ENCODE results near the gene NRN1L. TPM values are rescaled to one million over a fixed set of nuclear protein-coding genes. Genes with fewer than 3 reads are reported as not detected.

NRN1L gene
- total and polyA plus RNA-seq, 2 donors from 2014 or later: 1.1 to 1.2 TPM

GRCh38 chr16:67872131-67872630 is 12.5 kb upstream of the NRN1L start:
- Histone ChIP-seq H3K4me3 (ENCODE audit: low read length in 3 of 3) (peak overlapping the region in 2 of 3 donors; percentile 88 to 91), H3K9me3 (ENCODE audit: control insufficient read depth in 2 of 3, insufficient read depth in 1 of 3, low read length in 3 of 3) (no peaks in the 10 kb centered on the region), H3K4me1 (ENCODE audit: control insufficient read depth in 2 of 3, insufficient read depth in 2 of 3, low read depth in 1 of 3, low read length in 3 of 3) (peaks cover 0 to 30% (median 11%) of the 10 kb centered on the region in 3 donors), H3K36me3 (ENCODE audit: control insufficient read depth in 2 of 3, insufficient read depth in 3 of 3, low read length in 3 of 3) (peaks cover 8 to 15% (median 12%) of the 10 kb centered on the region in 3 donors), H3K27ac (ENCODE audit: low read depth in 2 of 2, low read length in 2 of 2) (peak overlapping the region; percentile 38 to 70), H3K9ac (ENCODE audit: low read length in 3 of 3) (peak overlapping the region in 2 of 3 donors; percentile 67 to 94), H3K27me3 (ENCODE audit: control insufficient read depth, insufficient read depth, low read length) (no peaks in the 10 kb centered on the region)
- TF ChIP-seq, protein P1, sequence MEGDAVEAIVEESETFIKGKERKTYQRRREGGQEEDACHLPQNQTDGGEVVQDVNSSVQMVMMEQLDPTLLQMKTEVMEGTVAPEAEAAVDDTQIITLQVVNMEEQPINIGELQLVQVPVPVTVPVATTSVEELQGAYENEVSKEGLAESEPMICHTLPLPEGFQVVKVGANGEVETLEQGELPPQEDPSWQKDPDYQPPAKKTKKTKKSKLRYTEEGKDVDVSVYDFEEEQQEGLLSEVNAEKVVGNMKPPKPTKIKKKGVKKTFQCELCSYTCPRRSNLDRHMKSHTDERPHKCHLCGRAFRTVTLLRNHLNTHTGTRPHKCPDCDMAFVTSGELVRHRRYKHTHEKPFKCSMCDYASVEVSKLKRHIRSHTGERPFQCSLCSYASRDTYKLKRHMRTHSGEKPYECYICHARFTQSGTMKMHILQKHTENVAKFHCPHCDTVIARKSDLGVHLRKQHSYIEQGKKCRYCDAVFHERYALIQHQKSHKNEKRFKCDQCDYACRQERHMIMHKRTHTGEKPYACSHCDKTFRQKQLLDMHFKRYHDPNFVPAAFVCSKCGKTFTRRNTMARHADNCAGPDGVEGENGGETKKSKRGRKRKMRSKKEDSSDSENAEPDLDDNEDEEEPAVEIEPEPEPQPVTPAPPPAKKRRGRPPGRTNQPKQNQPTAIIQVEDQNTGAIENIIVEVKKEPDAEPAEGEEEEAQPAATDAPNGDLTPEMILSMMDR (IDR thresholded peaks at IDR 0.05; ENCODE audit: borderline replicate concordance, extremely low read depth, insufficient read depth): no peak
- intact Hi-C loops (cut with DNase I): no loop called here
- DNase-seq (no peak), FAIRE-seq (no peak)

GRCh38 chr16:67872631-67873434 is 11.9 kb upstream of the NRN1L start, which contains the start of gene EDC4:
Gene EDC4, plus strand, starts transcription at chr16:67873052. Its CDS starts 210 bp downstream, at chr16:67873262.
- Histone ChIP-seq H3K27ac (ENCODE audit: low read depth in 2 of 2, low read length in 2 of 2) (peak within 1 kb of the TSS; percentile 38 to 70), H3K36me3 (ENCODE audit: control insufficient read depth in 2 of 3, insufficient read depth in 3 of 3, low read length in 3 of 3) (peaks cover 6 to 20% (median 18%) of the 10 kb centered on the region in 3 donors), H3K4me3 (ENCODE audit: low read length in 3 of 3) (peak within 1 kb of the TSS; percentile 60 to 91 (median 88)), H3K9ac (ENCODE audit: low read length in 3 of 3) (peak within 1 kb of the TSS; percentile 28 to 94 (median 67)), H3K4me1 (ENCODE audit: control insufficient read depth in 2 of 3, insufficient read depth in 2 of 3, low read depth in 1 of 3, low read length in 3 of 3) (peaks cover 0 to 30% (median 11%) of the 10 kb centered on the region in 3 donors), H3K27me3 (ENCODE audit: control insufficient read depth, insufficient read depth, low read length) (no peaks in the 10 kb centered on the region), H3K9me3 (ENCODE audit: control insufficient read depth in 2 of 3, insufficient read depth in 1 of 3, low read length in 3 of 3) (no peaks in the 10 kb centered on the region)
- peak; percentile 74 to 95 (median 83) for DNase-seq
- TF ChIP-seq, protein P1 (IDR thresholded peaks at IDR 0.05; ENCODE audit: borderline replicate concordance, extremely low read depth, insufficient read depth): no peak
- intact Hi-C loops (cut with DNase I): no loop called here
- no peak for FAIRE-seq

DNA sequence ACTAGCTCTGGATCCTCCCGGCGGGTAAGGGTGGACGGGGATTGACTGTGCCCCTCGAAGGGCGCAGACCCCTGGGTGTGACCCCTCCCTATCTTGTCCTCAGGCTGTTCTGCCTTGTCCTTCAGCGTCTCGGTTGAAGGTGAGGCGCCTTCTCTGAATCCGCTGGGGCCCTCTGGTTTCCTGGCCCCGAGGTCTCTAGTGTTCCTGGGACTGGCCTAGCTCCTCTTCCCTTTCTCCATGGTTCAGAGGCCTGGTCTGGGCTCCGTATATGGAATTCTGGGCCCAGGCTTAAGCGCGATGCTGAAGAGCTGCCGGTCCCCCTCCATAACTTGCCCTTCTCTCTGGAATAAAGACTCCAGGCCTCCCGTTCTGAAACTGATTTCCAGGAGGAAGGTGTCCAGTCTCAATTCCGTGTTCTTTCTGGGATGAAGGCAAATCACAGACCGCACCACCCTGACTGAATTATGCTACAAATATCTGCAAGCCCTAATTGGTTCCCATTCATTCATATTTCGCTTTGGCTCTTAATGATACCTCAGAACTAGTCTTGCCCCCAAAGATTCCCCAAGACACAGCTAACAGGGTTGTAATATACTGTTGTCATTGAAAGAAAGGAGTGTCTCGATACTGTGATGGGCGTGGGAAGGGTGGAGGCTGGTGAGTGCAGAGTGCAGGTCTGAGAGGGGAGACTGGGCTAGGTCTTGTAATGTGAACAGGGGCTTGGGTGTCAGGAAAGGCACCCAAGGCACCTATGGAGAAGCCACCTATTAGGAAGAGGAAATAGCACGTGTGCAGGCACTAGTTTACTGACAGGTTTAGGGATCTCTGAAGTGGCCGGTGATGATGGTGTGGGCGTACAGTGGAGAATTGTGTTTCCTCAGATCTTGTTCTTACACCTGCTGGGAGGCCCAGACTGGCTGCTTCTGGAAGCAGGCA is 11.0 kb upstream of the NRN1L start:
- Histone ChIP-seq H3K27ac (ENCODE audit: low read depth in 2 of 2, low read length in 2 of 2) (peak overlapping the region in 1 of 2 donors; percentile 38), H3K4me3 (ENCODE audit: low read length in 3 of 3) (peak overlapping the region; percentile 60 to 91 (median 88)), H3K9me3 (ENCODE audit: control insufficient read depth in 2 of 3, insufficient read depth in 1 of 3, low read length in 3 of 3) (no peaks in the 10 kb centered on the region), H3K4me1 (ENCODE audit: control insufficient read depth in 2 of 3, insufficient read depth in 2 of 3, low read depth in 1 of 3, low read length in 3 of 3) (peaks cover 0 to 30% (median 11%) of the 10 kb centered on the region in 3 donors), H3K9ac (ENCODE audit: low read length in 3 of 3) (peak overlapping the region; percentile 26 to 94 (median 61)), H3K36me3 (ENCODE audit: control insufficient read depth in 2 of 3, insufficient read depth in 3 of 3, low read length in 3 of 3) (peaks cover 6 to 27% (median 26%) of the 10 kb centered on the region in 3 donors), H3K27me3 (ENCODE audit: control insufficient read depth, insufficient read depth, low read length) (no peaks in the 10 kb centered on the region)
- TF ChIP-seq, protein P1 (IDR thresholded peaks at IDR 0.05; ENCODE audit: borderline replicate concordance, extremely low read depth, insufficient read depth): no peak
- DNase-seq: peak in 1 of 5 donors; percentile 13
- intact Hi-C loops (cut with DNase I): no loop called here
- no peak for FAIRE-seq

Measured in kidney (tissue), 14 donors.